GM06990 (cell line): ENCODE measurements around the gene SPA17.

Experiments
- DNase-seq: peaks from one replicate; pipeline ENCODE4 v3.0.0-alpha.2; 2011; ENCODE audit not compliant: insufficient read length; ENCODE audit errors: extremely low read depth
- H3K27me3 ChIP-seq: replicated peaks from 2 replicates; pipeline ENCODE4 v1.6.0; 2011; ENCODE audit warnings: low read length; ENCODE audit not compliant: control insufficient read depth, insufficient read depth
- H3K36me3 ChIP-seq: 2 replicates; pipeline ENCODE4 v1.5.1; 2011; ENCODE audit warnings: low read length; ENCODE audit not compliant: control insufficient read depth, insufficient read depth
- H3K4me3 ChIP-seq: replicated peaks from 2 replicates; pipeline ENCODE4 v1.5.1; 2011; ENCODE audit warnings: low read depth, mild to moderate bottlenecking, control low read depth, low read length
- TF ChIP-seq, protein P1 (sequence below): IDR thresholded peaks from 2 replicates; pipeline ENCODE4 v1.5.1; 2011; ENCODE audit warnings: low read length, control low read depth, mild to moderate bottlenecking, inconsistent platforms; ENCODE audit not compliant: insufficient read depth, poor library complexity, severe bottlenecking

Gene SPA17

DNA sequence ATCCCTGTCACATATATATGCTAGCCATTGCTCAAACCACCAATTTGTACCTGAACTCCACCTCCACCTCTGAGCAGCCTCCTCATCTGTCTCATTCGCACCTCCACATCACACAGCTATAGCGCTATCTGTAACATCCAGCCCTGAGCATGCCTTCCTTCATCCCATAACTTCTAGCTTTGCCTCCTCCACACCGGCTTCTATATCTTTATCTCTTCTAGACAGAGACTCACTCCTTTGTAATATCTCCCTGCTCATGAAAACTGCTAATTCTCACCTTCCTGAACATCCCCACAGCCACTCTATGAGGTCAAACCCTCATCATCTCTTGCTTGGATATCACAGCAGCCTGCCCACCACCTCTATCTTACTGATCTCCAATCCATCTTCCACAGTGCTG lies 6.1 kb upstream of the SPA17 start:
- no peak for DNase-seq
- Histone ChIP-seq H3K4me3 (no peak overlapping the region), H3K27me3 (no peaks in the 10 kb centered on the region), H3K36me3 (no peaks in the 10 kb centered on the region)
- TF ChIP-seq, protein P1, sequence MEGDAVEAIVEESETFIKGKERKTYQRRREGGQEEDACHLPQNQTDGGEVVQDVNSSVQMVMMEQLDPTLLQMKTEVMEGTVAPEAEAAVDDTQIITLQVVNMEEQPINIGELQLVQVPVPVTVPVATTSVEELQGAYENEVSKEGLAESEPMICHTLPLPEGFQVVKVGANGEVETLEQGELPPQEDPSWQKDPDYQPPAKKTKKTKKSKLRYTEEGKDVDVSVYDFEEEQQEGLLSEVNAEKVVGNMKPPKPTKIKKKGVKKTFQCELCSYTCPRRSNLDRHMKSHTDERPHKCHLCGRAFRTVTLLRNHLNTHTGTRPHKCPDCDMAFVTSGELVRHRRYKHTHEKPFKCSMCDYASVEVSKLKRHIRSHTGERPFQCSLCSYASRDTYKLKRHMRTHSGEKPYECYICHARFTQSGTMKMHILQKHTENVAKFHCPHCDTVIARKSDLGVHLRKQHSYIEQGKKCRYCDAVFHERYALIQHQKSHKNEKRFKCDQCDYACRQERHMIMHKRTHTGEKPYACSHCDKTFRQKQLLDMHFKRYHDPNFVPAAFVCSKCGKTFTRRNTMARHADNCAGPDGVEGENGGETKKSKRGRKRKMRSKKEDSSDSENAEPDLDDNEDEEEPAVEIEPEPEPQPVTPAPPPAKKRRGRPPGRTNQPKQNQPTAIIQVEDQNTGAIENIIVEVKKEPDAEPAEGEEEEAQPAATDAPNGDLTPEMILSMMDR: no peak

DNA sequence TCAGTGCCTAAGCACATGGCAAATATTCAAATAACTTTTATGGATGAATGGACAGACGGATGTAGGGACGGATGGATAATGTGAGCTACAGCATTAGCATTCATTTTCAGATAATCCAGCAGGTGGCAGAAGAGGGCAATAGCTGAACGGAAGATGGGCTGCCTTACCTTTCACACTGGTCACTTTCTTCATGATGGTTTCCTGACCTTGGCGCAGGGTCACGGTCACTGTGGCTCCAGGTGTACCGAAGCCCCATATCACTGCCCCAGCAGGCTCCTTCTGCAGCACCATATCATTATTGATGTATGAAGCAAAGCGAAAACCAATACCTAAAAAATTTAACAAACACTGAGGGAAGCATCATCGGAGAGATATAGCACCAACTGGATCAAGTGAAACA lies 4.5 kb upstream of the SPA17 start:
- H3K4me3 ChIP-seq: no peak overlapping the region
- DNase-seq: peak; percentile 31
- H3K36me3 ChIP-seq: no peaks in the 10 kb centered on the region
- TF ChIP-seq, protein P1: peak; percentile 71
- H3K27me3 ChIP-seq: no peaks in the 10 kb centered on the region

DNA sequence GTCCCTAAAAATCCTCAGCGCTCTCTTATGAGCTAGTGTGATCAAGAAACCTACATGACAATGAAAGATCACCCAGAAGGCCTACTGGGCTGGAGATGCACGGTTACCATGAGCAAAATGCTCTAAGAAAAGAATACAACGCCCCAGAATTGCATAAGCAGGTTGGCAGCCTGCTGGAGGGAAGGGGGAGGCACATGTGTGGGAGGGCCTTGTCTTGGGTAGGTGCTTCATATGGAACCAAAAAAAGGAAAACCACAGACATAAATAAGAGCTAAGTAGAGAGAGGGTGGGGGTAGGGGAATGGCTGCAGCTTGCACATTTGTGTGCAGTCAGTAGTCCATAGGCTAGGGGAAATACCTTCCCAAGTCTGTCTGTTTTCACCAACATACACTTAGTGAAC lies 3.0 kb upstream of the SPA17 start:
- TF ChIP-seq, protein P1: no peak
- no peaks in the 10 kb centered on the region for H3K36me3 ChIP-seq
- H3K27me3 ChIP-seq: no peaks in the 10 kb centered on the region
- no peak overlapping the region for H3K4me3 ChIP-seq
- DNase-seq: no peak

DNA sequence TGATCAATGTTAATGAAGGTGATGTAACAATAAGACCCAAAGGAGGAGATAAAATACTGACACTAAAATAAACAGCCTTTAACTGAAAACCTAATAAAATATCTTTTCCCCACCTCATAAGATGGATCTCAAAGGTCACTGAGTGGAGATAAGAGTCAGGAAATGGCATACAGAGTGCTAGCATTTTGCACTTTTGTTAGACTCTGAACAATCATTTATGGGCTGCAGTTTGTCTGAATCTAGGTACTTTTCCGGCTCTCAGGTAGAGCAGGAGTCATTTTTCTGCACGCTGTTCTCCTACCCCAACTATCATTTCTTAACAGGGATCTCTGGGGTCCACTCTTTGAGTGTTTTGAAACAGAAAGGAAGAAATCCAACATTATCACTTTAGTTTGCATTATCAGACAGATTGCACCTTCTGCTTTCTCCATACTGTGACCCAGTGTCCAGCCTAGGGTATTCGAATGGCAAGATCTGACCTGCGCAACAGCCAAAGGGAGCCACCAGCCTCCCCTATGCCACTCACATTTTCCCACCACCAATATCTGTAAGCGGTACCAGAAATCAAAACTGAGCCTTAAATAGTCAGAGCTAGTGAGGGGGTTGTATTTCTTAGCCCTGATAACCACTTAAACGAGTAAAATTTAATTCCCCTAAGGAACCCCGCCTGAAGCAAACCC lies 1.0 kb upstream of the SPA17 start:
- TF ChIP-seq, protein P1: no peak
- no peak for DNase-seq
- H3K4me3 ChIP-seq: peak overlapping the region; percentile 85

DNA sequence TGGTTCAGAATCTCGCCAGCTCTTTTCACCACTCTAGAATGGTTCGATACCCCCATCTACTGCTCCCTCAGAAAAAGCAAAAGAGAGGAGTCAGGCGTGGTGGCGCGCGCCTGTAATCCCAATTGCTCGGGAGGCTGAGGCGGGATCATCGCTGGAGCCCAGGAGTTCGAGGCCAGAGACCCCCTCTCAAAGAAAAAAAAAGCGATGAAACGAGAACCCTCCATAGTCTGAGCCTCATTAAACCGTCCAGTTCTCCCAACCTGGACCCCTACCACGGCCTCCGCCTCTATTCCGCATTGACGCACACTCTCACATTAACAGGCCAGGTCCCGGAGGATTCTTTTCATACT lies 439 bp downstream of the SPA17 start:
- Histone ChIP-seq H3K27me3 (no peaks in the 10 kb centered on the region), H3K36me3 (no peaks in the 10 kb centered on the region), H3K4me3 (peak overlapping the region; percentile 85)
- no peak for DNase-seq
- TF ChIP-seq, protein P1: no peak

More for the DNA sequence above, 1.0 kb upstream of the SPA17 start:
- Histone ChIP-seq H3K36me3 (no peaks in the 10 kb centered on the region), H3K27me3 (no peaks in the 10 kb centered on the region)

DNA sequence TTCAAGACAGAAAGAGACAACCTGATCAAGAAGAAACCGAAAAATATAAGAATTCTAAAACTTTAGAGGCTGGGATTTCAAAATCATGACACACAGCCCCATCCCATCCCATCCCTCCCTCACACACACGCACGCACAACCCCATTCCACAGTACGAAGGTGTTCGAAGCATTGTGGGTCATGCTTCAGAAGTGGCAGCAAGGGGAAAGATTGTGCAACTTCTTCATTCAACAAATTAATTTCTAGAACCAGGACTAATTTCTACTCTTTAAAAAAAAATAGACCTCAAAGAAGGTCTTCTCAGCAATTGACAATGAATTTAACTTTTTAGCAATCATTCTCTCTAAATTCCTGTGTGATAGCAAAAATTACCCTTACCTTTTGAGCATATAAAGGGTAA lies 867 bp downstream of the SPA17 start:
- Histone ChIP-seq H3K27me3 (no peaks in the 10 kb centered on the region), H3K4me3 (peak overlapping the region; percentile 85; the same call in 1 of the 2 replicates), H3K36me3 (no peaks in the 10 kb centered on the region)
- no peak for DNase-seq
- TF ChIP-seq, protein P1: no peak
